ENCODE results near the gene NEDD9.

NEDD9 gene, protein sequence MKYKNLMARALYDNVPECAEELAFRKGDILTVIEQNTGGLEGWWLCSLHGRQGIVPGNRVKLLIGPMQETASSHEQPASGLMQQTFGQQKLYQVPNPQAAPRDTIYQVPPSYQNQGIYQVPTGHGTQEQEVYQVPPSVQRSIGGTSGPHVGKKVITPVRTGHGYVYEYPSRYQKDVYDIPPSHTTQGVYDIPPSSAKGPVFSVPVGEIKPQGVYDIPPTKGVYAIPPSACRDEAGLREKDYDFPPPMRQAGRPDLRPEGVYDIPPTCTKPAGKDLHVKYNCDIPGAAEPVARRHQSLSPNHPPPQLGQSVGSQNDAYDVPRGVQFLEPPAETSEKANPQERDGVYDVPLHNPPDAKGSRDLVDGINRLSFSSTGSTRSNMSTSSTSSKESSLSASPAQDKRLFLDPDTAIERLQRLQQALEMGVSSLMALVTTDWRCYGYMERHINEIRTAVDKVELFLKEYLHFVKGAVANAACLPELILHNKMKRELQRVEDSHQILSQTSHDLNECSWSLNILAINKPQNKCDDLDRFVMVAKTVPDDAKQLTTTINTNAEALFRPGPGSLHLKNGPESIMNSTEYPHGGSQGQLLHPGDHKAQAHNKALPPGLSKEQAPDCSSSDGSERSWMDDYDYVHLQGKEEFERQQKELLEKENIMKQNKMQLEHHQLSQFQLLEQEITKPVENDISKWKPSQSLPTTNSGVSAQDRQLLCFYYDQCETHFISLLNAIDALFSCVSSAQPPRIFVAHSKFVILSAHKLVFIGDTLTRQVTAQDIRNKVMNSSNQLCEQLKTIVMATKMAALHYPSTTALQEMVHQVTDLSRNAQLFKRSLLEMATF

DNA sequence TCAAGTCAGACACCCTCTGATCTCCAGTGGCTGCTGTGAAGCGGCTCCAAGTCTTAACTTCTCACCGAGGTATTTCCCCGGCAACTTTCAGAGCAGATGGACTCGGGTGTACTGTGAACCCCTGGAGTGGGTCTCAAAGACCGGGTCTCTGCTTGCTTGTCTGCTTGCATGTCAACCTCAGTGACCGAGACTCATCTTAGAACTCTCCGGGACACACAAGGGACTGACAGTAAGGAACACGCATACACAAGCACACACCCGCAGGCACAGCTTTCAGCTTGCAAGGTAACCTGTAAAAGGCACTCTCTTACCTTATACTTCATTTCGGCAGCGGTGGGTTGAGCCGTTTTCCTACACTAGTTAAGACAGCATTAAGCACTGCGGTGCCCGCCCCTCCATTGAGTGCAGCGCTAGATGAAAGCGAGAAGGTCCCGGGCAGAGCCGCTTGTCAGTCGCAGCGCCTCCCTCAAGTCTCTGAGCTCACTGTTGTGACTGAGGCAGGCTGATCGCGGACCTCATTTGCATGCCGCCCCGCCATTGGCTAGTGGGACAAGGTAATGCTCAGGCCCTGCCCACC lies at the start of gene NEDD9:
Gene NEDD9 (minus strand): TSS at position 476 of the 577 bp plus-strand sequence. CDS start 153 bp downstream, at position 323.
- DNase-seq (ENCODE audit: low read depth in 2 of 2) = peak; percentile 77 to 78

DNA sequence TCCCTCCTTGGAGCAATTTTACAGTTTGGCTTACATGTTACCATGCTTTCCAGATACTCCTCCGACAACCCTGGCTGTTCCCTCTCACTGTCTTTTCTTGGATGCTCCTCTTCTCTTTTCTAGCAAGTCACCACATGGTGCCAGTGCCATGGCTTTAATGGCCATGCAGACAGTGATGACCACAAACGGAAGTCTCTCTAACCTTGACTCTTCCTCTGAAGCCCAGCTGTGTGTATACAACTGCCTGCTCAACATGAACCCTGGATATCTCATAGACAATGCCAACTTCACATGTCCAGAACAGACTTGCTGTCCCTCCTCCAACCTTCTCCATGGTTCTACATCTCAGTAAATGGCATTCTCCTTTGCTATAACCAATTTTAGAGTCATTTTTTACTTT lies 49.8 kb upstream of the NEDD9 start:
- no peak for DNase-seq (ENCODE audit: low read depth in 2 of 2)

DNA sequence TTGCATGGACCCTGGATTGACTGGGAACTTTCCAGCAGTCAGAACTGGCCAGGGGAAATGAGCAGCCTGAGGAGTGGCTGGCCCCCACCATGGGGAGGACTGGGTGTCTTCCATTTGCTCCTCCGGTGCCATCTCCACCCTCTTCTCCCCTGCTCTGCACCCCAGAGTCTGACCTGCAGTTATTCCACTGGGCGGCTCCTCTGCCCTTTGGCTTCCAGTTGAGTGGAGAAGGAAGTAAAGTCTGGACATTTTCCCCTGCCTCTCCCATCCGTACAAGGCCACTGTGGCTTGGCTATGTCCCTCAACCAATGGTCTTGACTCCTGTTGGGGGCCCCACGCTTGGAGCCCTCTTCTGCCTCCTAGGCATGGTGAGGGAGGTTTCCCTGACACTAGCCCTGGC lies 47.9 kb upstream of the NEDD9 start:
- DNase-seq (ENCODE audit: low read depth in 2 of 2) = no peak

DNA sequence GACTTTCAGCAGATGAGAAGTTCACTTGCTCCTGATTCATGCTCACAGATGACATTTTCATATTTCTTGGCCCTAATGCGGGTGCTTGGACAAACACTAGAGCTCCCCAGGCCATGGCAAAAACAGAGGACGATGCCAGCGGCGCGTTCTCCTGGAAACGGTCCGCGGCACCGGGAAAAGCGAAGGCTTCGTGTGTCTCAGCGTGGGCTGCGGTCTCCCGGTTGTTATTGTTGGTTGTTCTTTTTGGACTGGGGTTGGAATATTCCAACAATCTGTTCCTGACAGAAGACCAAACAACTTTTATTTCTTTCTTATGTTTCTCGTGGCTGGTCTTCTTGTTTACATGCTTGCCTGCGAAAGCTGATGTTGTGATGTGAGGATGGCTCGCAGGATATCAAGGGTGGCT lies 46.8 kb upstream of the NEDD9 start:
- DNase-seq (ENCODE audit: low read depth in 2 of 2) = no peak

DNA sequence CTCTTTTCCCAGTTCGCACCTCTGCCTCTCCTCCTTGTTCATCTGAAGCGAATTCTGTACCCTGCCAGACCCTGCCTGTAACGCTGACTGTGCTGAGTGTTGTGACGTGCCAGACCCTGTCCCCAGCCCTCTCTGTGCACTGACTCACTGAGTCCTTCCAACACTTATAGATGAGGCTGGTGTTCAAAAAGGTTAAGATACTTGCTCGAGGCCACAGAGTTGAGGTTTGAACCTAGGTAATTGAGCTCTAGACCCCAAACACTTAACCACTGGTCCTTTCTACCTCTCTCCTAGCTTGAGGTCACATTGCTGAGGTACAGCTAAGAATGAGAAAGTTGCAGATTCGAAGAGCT lies 45.7 kb upstream of the NEDD9 start:
- no peak for DNase-seq (ENCODE audit: low read depth in 2 of 2)

DNA sequence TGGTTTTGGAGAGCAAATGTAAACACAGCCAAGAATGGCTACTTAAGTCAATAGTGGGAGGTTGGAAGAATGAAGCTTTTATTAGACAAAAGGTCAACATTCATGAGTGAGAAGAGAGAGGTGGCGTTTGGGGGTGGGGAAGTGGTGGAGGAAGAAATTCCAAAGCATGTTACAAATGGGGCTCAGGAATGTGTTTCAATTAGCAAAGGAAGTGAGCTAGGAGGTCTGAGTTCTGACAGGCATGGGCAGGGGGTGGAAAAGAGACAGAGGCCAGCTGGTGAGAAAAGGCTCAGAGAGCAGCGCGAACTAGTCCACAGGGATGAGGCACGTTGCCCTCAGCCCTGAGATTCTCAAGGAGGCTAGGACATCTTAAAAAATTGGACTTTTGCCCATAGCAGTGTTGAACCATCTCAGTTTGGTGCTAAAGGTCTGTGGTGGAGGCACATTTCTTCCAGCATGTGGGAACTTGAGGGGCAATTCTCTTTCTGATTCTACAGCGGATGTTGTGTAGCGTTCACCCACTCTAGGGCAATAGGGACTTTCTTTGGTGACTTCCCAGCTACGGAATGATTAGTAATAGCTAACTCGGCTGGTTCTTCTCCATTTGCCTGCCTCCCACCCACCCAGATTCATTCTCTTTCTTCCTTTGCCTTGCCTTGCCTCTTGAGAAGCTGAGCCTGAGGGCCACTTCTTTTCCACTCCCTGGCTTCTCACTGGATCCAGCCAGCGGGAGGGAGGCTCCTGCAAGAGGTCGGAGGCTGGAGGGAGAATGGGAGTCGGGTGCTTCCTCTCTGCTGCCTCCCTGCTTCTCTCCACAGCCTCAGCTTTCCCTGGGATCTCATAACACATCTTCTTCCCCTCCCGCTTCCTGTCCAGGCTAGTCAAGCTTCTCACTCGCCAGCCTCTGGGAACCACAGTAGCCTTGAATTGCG lies 45.1 kb upstream of the NEDD9 start:
- DNase-seq (ENCODE audit: low read depth in 2 of 2) = no peak

DNA sequence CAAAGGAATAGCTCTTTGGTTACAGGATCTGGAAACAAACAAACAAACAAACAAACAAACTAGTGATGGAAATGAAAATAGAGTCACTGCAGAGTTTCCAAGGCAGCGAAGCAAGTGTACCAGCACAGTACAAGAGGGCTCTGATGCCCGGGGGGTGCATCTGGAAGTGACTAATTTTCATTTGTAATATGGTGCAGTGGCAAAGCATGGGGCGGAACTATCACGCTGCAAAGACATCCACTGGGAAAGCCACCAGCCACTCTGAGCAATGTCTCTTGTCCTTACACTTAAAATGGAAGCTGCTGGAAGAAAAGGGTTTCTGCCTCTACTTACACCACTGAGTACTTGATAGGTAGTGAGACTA lies 44.4 kb upstream of the NEDD9 start:
- no peak for DNase-seq (ENCODE audit: low read depth in 2 of 2)

DNA sequence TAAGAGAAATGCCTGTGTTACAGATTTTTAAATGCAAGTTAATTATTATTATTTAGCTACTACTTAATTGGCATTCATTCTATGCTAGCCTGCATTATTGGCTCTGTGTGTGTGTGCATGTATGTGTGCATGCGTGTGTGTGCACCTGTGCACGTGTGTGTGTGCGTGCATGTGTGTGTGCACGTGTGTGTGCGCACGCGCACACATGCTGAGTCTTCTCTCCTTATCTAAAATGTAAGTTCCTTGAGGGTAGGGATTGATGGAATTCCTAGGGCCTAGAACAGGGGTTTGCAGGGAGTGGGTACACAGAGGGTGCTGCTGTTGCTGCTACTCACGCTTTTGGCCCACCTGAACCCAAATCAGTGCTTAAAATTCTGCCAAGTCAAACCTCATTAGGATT lies 43.8 kb upstream of the NEDD9 start:
- no peak for DNase-seq (ENCODE audit: low read depth in 2 of 2)

DNA sequence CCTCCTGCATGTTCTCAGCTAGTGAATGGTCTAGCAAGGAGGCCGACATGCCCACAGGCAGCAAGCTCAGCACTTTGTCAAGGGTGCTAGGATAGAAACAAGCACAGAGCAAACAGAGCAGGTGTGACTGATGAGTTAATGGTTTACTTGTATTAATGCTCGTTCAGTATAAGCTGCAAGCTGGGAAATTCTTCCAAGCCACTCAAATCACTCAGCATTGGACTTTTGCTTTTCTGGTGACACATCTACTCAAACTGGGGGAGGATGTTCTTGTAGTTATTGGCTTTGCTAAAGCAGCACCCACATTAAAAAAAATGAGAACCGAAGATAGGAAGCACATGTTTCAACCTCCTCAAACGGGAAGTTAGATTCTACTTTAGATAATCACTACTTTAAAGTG lies 43.1 kb upstream of the NEDD9 start:
- no peak for DNase-seq (ENCODE audit: low read depth in 2 of 2)

DNA sequence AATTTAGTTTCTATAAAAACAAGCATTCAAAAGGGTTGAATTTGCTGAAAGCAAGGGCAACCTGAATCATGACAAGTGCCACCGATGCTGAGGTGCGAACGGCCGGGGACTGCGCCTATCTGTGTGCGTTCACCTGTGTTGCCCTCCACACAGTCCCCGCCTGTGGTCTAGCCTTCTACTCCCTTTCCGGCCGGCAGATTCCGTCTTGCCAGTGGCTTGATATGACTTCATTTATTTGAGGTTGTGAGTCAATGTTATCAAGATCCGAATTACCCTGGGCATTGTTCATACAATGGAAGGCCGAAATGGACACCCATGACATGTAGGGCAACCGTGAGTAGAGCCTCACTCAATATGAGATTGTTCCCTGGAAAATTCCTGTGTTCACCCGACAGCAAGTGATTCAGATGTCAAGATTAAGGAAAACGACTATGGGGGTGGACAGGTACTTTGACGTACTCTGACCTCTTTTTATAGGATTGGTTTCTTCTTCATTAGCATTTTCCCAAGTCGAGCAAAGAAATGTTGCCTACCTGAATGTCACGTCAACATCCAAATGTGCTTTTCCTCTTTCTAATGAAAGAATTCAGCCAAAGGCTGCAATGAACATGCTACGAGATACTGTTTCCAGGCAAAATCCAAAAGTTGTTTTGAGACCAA lies 41.1 kb upstream of the NEDD9 start:
- no peak for DNase-seq (ENCODE audit: low read depth in 2 of 2)

DNA sequence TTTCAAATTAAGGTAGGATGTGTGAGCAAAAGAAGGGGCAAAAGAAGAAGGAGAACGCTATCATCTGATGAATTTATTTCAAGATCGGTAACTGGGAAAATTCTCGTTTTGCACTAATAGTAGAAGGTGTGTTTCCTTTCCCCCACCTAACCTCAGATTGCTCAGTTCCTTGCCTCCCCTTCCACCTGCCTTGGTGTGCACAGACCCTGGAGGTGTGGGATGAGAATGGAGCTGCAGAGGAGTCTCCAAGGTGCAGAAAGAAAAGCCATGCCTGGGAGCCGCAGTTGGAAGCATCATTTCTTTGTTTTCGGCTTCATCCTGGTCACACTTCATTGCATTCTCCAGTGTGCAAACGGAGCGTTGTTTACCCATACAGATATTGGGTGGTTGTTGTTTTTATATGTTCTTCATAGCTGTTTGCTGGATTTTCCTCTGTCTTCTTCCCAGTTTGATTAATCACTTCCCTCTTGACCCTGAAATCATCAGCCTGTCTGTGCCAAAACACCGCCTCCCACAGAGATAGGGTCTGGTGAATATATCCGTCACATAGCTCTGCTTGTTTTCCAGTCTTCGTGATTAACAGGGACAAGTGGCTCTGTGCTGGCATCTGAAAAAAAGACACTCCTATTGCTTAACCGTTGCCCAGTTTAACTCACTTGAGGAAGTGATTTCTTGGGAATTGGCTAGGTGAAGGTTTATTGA lies 40.2 kb upstream of the NEDD9 start:
- no peak for DNase-seq (ENCODE audit: low read depth in 2 of 2)

DNA sequence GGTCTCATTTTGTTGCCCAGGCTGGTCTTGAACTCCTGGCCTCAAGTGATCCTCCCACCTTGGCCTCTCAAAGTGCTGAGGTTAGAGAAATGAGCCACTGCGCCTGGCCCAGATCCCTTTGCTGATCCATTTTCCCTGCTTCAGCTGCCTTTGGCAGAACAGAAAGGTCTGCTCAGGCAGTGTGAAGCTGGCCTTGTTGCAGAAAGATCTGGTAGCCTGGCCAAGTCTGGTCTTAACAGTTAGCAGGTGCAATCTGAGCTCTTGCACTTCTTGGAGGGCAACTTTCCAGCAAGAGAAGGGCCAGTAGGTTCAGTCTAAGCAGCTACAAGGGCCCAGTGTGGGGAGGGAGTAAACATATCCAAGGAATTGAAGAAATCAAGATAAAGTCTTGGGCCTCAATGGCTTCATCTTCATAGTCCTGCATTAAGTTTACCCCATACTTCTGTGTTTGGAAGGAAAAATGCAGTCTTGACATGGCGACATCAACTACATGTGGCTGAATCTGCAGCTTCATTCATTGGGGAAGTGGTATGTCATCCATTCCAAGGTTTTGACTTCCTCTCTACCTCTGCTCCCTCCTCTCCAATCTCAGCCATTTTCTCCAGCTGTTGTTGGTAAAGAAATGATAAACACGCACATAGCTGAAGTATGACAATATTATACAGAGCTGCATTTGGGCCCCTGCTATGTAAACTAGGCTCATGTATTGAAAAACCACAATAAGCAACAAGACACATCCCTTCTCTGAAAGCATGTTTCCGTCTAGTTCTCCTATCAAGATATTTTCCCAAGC lies 39.0 kb upstream of the NEDD9 start:
- no peak for DNase-seq (ENCODE audit: low read depth in 2 of 2)

DNA sequence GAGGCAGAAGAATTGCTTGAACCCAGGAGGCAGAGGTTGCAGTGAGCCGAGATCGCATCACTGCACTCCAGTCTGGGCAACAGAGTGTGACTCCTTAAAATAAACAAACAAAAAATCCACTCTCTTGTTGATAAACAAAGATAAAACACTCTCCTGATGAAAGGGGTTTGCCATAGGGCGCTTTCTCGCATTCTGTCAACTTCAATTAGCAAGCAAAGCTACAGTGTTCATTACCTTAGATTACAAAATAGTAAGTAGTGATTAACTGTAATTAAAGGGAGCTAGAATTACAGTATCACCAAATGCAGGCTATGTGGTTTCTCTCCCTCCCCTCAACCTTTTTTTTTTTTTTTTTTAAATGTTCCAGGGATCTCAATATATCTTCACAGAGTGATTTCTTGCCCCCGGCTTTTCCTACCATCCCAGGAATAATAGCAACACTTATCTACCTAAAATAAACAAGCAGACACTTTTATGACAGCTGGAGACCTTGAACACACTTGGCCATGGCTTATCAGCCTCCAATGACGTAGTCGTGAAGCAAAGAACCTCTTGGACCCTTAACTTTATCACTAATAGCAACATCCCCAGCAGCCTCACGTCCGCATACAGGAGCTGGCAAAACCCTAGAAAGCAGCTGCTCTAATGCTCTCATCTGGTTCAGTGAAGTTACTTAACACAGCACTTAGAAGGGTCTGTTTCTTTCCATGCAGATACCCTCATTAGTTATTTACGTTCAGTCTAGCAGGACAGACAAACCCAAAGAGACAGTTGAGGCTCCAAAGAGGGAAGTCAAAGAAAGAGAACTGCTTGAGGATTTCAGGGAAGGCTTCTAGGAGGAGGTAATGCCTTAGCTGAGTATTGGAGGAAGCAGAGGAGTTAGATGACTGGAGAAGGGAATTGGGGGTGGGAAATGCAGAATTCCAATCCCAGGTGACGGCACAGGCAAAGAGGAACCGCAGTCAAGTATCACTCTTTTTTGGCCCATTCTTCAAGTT lies 37.9 kb upstream of the NEDD9 start:
- DNase-seq (ENCODE audit: low read depth in 2 of 2) = no peak

DNA sequence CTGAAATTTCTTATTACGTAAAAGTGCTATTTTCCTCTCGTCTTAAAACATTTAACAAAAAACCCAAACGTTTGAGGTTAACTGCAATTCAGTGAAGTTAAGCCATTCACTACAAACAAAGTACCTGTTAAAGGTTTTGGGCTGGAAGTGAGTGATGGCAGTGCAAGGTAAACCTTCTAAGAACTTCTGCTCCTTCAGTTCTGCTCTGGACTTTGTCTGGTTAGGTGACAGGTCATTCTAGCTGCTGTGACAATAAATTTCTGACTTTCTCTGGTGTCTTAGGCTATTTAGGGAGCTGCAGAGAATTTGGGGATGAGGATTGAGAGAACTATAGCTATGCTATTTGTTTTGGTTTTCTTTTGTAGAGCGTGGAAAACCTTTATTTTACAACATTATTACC lies 36.5 kb upstream of the NEDD9 start:
- no peak for DNase-seq (ENCODE audit: low read depth in 2 of 2)

DNA sequence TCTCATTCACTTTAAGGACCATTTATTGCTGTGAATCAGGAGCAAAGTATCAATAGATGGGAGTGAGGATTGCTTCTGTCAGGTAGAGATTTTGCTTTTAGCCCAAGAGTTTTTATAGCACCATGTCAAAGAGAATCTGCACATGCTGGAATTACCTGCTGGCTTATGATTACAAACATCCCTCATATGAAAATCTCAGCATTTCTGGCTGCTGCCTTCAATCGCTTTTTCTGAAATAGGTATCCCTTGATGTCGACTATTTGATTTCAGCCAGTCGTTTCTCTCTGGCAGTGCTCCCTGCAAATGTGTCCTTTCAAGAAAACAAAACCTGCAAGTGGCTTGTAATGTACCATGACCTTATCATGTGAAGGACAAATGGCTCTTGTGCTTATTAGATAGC lies 34.5 kb upstream of the NEDD9 start:
- DNase-seq (ENCODE audit: low read depth in 2 of 2) = no peak

DNA sequence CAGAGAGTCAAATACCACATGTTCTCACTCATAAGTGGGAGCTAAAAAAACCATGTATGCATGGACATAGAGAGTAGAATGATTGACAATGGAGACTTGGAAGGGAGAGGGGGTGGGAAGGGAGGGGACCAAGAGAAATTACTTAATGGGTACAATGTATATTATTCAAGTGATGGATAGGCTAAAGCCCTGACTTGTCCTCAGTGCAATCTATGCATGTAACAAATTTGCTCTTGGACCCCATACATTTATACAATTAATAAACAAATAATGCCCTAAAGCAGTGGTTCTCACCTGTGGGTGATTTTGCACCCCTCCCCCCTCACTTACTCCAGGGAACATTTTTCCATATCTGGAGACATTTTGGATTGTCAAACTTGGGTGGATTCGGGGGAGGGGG lies 33.5 kb upstream of the NEDD9 start:
- DNase-seq (ENCODE audit: low read depth in 2 of 2) = no peak

DNA sequence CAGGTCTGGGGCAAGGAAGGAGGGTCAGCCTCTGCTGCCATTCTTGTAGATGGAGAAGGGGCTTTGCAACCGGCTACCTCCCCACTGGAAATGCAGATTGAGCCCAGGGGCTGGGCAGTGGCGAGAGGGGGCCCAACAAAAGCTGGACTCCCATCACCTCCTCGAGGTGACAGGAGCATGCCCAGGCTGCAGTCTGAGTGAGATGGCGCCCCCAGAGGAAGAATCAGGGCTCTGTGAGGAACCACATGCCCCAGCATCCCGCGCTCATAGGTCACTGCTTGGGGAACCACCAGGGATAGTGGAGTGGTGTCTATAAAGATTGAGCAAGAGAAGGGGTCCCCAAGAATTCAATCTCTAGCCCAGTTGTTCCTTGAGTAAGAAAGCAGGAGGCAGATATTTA lies 31.6 kb upstream of the NEDD9 start:
- DNase-seq (ENCODE audit: low read depth in 2 of 2) = no peak

DNA sequence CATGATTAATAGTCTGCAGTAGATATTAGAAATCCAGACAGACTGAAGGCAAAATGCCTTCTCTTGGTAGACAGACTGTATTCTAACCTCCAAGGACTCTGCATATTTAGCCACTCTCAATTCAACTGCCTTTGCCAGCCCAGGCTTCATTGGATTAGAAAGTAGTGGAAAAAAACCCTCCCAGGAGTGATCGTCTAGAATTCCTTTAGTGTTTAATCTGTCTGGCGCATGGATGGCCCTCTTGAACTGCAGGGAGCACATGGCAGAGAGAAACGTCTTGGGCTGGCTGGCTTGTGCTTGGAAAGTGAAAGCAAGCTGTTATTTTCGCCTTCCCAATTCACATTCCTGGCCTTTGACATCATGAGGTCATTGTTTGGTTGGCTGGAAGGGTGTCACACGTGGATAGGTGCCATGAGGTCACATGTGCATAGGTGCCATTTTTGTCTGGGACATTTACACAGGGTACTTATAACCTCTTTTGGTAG lies 30.9 kb upstream of the NEDD9 start:
- DNase-seq (ENCODE audit: low read depth in 2 of 2) = no peak

Measured in stimulated activated CD4-positive, alpha-beta T cell treated with anti-CD3 and anti-CD28 coated beads, Interleukin-1b, Interleukin-23, amount 100 ng/mL, for 1 hour (primary cell).